PC-9 (cell line): Measurements from ENCODE around the gene MAML3.

Source experiments
- EZH2 ChIP-seq: fragments of 200-600 bp; sonication (generic); IDR thresholded peaks from 2 replicates; pipeline ENCODE4 v1.8.0; 2017; ENCODE audit warnings: antibody characterized with exemption, low read depth
- TF ChIP-seq, protein P1 (sequence below): fragments of 200-600 bp; sonication (generic); conservative IDR thresholded peaks from 2 replicates; pipeline ENCODE4 v1.6.1; 2017; ENCODE audit warnings: mixed run types, antibody characterized with exemption, mild to moderate bottlenecking, moderate library complexity

DNA sequence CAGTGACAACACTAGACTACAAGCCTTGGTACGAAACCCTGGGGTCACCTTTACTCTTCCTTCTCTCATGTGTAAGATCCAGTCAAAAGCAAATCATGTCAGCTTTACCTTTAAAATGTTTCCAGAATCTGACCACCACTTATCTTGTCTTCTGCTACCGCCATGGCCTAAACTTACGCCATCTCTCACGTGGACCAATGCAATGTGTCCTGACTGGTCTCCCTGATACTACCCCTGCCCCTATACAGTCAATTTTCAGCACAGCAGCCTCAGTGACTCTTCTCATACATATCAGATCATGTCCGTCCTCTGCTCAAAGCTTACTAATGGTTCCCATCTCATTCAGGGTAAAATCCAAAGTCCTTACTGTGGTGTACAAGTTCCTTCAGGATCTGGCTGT lies 15.0 kb upstream of the MAML3 start:
- TF ChIP-seq, protein P1, sequence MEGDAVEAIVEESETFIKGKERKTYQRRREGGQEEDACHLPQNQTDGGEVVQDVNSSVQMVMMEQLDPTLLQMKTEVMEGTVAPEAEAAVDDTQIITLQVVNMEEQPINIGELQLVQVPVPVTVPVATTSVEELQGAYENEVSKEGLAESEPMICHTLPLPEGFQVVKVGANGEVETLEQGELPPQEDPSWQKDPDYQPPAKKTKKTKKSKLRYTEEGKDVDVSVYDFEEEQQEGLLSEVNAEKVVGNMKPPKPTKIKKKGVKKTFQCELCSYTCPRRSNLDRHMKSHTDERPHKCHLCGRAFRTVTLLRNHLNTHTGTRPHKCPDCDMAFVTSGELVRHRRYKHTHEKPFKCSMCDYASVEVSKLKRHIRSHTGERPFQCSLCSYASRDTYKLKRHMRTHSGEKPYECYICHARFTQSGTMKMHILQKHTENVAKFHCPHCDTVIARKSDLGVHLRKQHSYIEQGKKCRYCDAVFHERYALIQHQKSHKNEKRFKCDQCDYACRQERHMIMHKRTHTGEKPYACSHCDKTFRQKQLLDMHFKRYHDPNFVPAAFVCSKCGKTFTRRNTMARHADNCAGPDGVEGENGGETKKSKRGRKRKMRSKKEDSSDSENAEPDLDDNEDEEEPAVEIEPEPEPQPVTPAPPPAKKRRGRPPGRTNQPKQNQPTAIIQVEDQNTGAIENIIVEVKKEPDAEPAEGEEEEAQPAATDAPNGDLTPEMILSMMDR = no peak
- TF ChIP-seq EZH2 = no peak
